Fibroblast of lung (primary cell): ENCODE results near the gene TNIP1. TPM values are rescaled to one million over a fixed set of nuclear protein-coding genes. Genes with fewer than 3 reads are reported as not detected.
A peak's percentile ranks its signal among the peaks of the same experiment; 100 is the strongest.

ENCODE experiments used
- DNase-seq, 2 donors: peaks; one replicate each; pipeline versions ENCODE4 v3.0.0 to v3.0.0-alpha.2; 2010; ENCODE audit warnings: low read depth in 2 of 2
- H2AFZ ChIP-seq: 2 replicates; pipeline ENCODE4 v1.5.1; 2012; ENCODE audit warnings: low read length, control low read depth, inconsistent platforms
- H3K27ac ChIP-seq: 2 replicates; pipeline ENCODE4 v1.5.1; 2011; ENCODE audit warnings: low read length, control low read depth; ENCODE audit not compliant: insufficient read depth
- H3K27me3 ChIP-seq: 2 replicates; pipeline ENCODE4 v1.5.1; 2011; ENCODE audit warnings: mild to moderate bottlenecking, low read length; ENCODE audit not compliant: control insufficient read depth, insufficient read depth
- H3K36me3 ChIP-seq: 2 replicates; pipeline ENCODE4 v1.5.1; 2011; ENCODE audit warnings: low read length; ENCODE audit not compliant: control insufficient read depth, insufficient read depth
- H3K4me1 ChIP-seq: 2 replicates; pipeline ENCODE4 v1.5.1; 2011; ENCODE audit warnings: low read length; ENCODE audit not compliant: control insufficient read depth, insufficient read depth; ENCODE audit errors: extremely low read depth
- H3K4me2 ChIP-seq: 2 replicates; pipeline ENCODE4 v1.5.1; 2011; ENCODE audit warnings: low read length, control low read depth; ENCODE audit not compliant: insufficient read depth; ENCODE audit errors: extremely low read depth
- H3K4me3 ChIP-seq, 4 experiments: fragments of 200-600 bp in 1 of 4; sonication (generic) in 1 of 4; replicated peaks in 1 of 4; 2 replicates each; pipeline ENCODE4 v1.5.1; 2011 to 2016; ENCODE audit warnings: low read length in 4 of 4, low read depth in 3 of 4, mild to moderate bottlenecking in 3 of 4, control low read depth in 2 of 4, inconsistent platforms in 1 of 4, mixed read lengths in 1 of 4; ENCODE audit not compliant: insufficient read depth in 1 of 4; ENCODE audit errors: control extremely low read depth in 1 of 4
- H3K79me2 ChIP-seq: 2 replicates; pipeline ENCODE4 v1.5.1; 2012; ENCODE audit warnings: mild to moderate bottlenecking, low read length, inconsistent platforms; ENCODE audit not compliant: control insufficient read depth, insufficient read depth
- H3K9ac ChIP-seq: 2 replicates; pipeline ENCODE4 v1.5.1; 2011; ENCODE audit warnings: mild to moderate bottlenecking, low read length, control low read depth; ENCODE audit not compliant: insufficient read depth
- H3K9me3 ChIP-seq: 2 replicates; pipeline ENCODE4 v1.5.1; 2012; ENCODE audit warnings: low read depth, low read length; ENCODE audit not compliant: control insufficient read depth, insufficient read depth
- H4K20me1 ChIP-seq: 2 replicates; pipeline ENCODE4 v1.5.1; 2011; ENCODE audit warnings: low read length; ENCODE audit not compliant: control insufficient read depth, insufficient read depth; ENCODE audit errors: extremely low read depth
- EZH2 ChIP-seq: IDR thresholded peaks from 2 replicates; pipeline ENCODE4 v1.5.1; 2012; ENCODE audit warnings: low read length, control low read depth, mild to moderate bottlenecking; ENCODE audit errors: missing control alignments
- polyA plus RNA-seq, 2 donors: library from polyadenylated mRNA; depleted of rRNA in 1 of 2; stranded (reverse) in 1 of 2; unstranded in 1 of 2; fragments of >200 nt; gene quantifications; 2 replicates each; pipeline ENCODE4 v1.2.1, GENCODE V29; 2011 to 2012; ENCODE audit warnings: missing spikeins in 1 of 2
- total RNA-seq: library from RNA; depleted of rRNA; stranded (reverse); fragments of >200 nt; gene quantifications from 2 replicates; pipeline ENCODE4 v1.2.1, GENCODE V29; 2014
- TF ChIP-seq, protein P1 (sequence below), 2 donors: IDR thresholded peaks in 1 of 2; conservative IDR thresholded peaks in 1 of 2; 1 replicate in 1 of 2; 2 replicates in 1 of 2; pipeline ENCODE4 v1.5.1; 2011 to 2012; ENCODE audit warnings: low read length in 2 of 2, control low read depth in 1 of 2, inconsistent platforms in 1 of 2, low read depth in 1 of 2, mild to moderate bottlenecking in 1 of 2

The TNIP1 gene
- total and polyA plus RNA-seq, 2 donors (not counting 1 experiment from before 2014, with no cell fraction given), result 47.2 to 59.1 TPM

DNA sequence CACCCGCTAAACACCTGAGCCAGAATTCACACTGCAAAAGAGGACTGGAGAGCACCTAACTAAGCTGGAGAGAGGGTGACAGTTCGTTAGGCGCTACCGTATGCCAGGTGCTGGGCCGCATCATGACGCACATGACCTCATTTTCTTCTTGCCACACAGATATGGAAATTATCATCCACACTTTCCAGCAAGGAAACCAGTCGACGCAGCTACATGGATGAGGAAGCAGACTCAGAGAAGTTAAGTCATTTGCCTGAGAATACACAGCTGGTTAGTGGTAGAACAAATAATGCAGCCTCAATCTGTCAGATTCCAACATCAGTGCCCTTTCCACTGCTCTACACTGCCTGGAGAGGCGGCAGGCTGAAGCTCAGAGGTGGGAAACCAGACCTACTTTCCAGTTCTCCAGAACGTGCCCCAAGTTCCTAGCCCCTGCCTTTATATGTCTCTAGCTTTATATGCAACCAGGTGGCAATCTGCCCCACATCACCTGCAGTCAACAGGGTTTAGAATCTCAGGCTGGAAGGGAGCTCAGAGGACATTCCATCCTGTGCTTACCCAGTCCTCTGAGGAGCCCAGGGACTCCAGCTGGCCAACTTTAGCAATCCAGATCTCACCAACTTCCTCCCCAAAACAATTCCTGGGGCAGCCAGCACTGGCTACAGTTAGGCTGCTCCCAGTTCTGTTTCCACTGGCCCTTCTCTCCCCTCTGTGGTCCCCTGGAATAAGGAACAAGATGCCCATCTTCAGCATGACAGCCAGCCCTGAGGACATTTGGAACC lies 8.8 kb downstream of the TNIP1 start:
- Histone ChIP-seq H3K4me3 (no peak overlapping the region), H3K79me2 (peaks cover 6% of the 10 kb centered on the region), H4K20me1 (peaks cover 4% of the 10 kb centered on the region), H3K9me3 (no peaks in the 10 kb centered on the region), H3K9ac (no peak overlapping the region), H3K4me2 (no peak overlapping the region), H3K27me3 (no peaks in the 10 kb centered on the region), H3K27ac (no peak overlapping the region), H2AFZ (no peak overlapping the region), H3K36me3 (peaks cover 3% of the 10 kb centered on the region), H3K4me1 (peaks cover 27% of the 10 kb centered on the region)
- no peak for DNase-seq
- TF ChIP-seq EZH2, result no peak

GRCh38 chr5:151071021-151071420 lies 9.8 kb downstream of the TNIP1 start:
- DNase-seq, result no peak
- H2AFZ ChIP-seq, result no peak overlapping the region
- H3K4me3 ChIP-seq, result no peak overlapping the region
- peaks cover 3% of the 10 kb centered on the region for H3K36me3 ChIP-seq
- H3K9me3 ChIP-seq, result no peaks in the 10 kb centered on the region
- no peak overlapping the region for H3K4me2 ChIP-seq
- peaks cover 6% of the 10 kb centered on the region for H3K79me2 ChIP-seq
- H3K27ac ChIP-seq, result no peak overlapping the region
- TF ChIP-seq, protein P1, sequence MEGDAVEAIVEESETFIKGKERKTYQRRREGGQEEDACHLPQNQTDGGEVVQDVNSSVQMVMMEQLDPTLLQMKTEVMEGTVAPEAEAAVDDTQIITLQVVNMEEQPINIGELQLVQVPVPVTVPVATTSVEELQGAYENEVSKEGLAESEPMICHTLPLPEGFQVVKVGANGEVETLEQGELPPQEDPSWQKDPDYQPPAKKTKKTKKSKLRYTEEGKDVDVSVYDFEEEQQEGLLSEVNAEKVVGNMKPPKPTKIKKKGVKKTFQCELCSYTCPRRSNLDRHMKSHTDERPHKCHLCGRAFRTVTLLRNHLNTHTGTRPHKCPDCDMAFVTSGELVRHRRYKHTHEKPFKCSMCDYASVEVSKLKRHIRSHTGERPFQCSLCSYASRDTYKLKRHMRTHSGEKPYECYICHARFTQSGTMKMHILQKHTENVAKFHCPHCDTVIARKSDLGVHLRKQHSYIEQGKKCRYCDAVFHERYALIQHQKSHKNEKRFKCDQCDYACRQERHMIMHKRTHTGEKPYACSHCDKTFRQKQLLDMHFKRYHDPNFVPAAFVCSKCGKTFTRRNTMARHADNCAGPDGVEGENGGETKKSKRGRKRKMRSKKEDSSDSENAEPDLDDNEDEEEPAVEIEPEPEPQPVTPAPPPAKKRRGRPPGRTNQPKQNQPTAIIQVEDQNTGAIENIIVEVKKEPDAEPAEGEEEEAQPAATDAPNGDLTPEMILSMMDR (conservative IDR thresholded peaks at IDR 0.05 in 1 of 2, IDR thresholded peaks at IDR 0.05 in 1 of 2; ENCODE audit: low read depth in 1 of 2, low read length in 2 of 2), result no peak
- no peak for TF ChIP-seq EZH2
- no peak overlapping the region for H3K9ac ChIP-seq
- peaks cover 4% of the 10 kb centered on the region for H4K20me1 ChIP-seq
- H3K27me3 ChIP-seq, result no peaks in the 10 kb centered on the region
- peaks cover 25% of the 10 kb centered on the region for H3K4me1 ChIP-seq

DNA sequence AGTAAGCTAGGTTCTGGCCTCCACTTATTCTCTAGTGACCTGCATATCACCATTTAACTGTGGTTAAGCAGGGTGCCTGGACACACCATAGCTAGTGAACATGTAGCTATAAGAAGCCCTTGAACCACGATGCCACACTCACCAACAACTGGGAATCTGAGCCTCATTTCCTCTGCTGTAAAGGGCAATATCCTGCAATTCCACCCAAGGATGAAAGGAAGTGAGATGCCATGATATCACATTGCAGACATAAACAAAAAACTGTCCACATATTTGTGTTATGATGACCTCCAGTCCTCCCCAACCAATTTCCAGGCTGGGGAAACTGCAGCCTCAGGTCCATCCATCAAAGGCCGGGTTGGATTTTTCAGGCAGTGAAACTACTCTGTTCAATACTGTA lies 10.4 kb downstream of the TNIP1 start:
- H3K36me3 ChIP-seq, result peaks cover 3% of the 10 kb centered on the region
- no peaks in the 10 kb centered on the region for H3K27me3 ChIP-seq
- no peaks in the 10 kb centered on the region for H3K9me3 ChIP-seq
- no peak overlapping the region for H3K4me2 ChIP-seq
- DNase-seq, result peak in 1 of 2 donors; percentile 29
- peaks cover 4% of the 10 kb centered on the region for H4K20me1 ChIP-seq
- H3K4me3 ChIP-seq, result no peak overlapping the region
- no peak overlapping the region for H3K9ac ChIP-seq
- H3K4me1 ChIP-seq, result peaks cover 20% of the 10 kb centered on the region
- no peak overlapping the region for H3K27ac ChIP-seq
- H2AFZ ChIP-seq, result no peak overlapping the region
- peaks cover 6% of the 10 kb centered on the region for H3K79me2 ChIP-seq
- TF ChIP-seq EZH2, result no peak
- TF ChIP-seq, protein P1 (conservative IDR thresholded peaks at IDR 0.05 in 1 of 2, IDR thresholded peaks at IDR 0.05 in 1 of 2; ENCODE audit: low read depth in 1 of 2, low read length in 2 of 2), result no peak
